ENCODE data around the gene KCNK10. TPM values are rescaled to one million over a fixed set of nuclear protein-coding genes. Genes with fewer than 3 reads are reported as not detected.

KCNK10 gene
- total RNA-seq, 5 donors from 2014 or later (not counting 1 experiment from before 2014, with no cell fraction given), result not detected

Other genes with a start within 250 kb of the KCNK10 start
- gene SPATA7, start 62.4 kb upstream of the KCNK10 start, total RNA-seq, result 1 to 10 TPM; 2.4 to 4.3 (median 3.5) TPM
- gene PTPN21, start 231.7 kb upstream of the KCNK10 start, total RNA-seq, result under 1 TPM in 3 of 5 donors, not detected in 2; 0.07 to 0.60 (median 0.18) TPM
- 10 to 100 TPM; 32.2 to 50.6 (median 40.1) TPM for gene ZC3H14, start 239.8 kb upstream of the KCNK10 start, total RNA-seq